Mucosa of descending colon (tissue), 3 donors: Measurements from ENCODE around the gene MKNK2. TPM values are rescaled to one million over a fixed set of nuclear protein-coding genes. Genes with fewer than 3 reads are reported as not detected.
A peak's percentile ranks its signal among the peaks of the same experiment; 100 is the strongest.
"Not testable (repeated sequence)": the region's sequence is repeated elsewhere in the genome, so short reads cannot be mapped to it uniquely, and the experiment has no call there.

Experiments used
- ATAC-seq: fragments of 200-7000 bp; cut with Tn5 transposase; one replicate; pipeline ENCODE4 v1.9.1; 2020; ENCODE audit warnings: mild to moderate bottlenecking, moderate library complexity
- DNase-seq, 3 donors: peaks; one replicate each; pipeline ENCODE4 v3.0.0-alpha.2; 2020
- H3K36me3 ChIP-seq: fragments of 200-600 bp; one replicate; pipeline ENCODE4 v1.8.0; 2021; ENCODE audit warnings: low read depth, mild to moderate bottlenecking
- H3K4me1 ChIP-seq: fragments of 200-600 bp; one replicate; pipeline ENCODE4 v1.8.0; 2021; ENCODE audit warnings: low read depth, mild to moderate bottlenecking
- H3K4me3 ChIP-seq: fragments of 200-600 bp; one replicate; pipeline ENCODE4 v1.8.0; 2021; ENCODE audit warnings: mild to moderate bottlenecking
- H3K9me3 ChIP-seq: fragments of 200-600 bp; one replicate; pipeline ENCODE4 v1.8.0; 2021; ENCODE audit warnings: mild to moderate bottlenecking
- CTCF ChIP-seq: fragments of 200-600 bp; IDR thresholded peaks from one replicate; pipeline ENCODE4 v1.8.0; 2022; ENCODE audit warnings: antibody characterized with exemption, mild to moderate bottlenecking
- intact Hi-C, 2 donors: fragments of 100-400 bp; cut with DNase I in 1 of 2; cut with micrococcal nuclease in 1 of 2; formaldehyde crosslinking; loops; one replicate each; pipeline versions ENCODE4 v1.11.0 to v1.11.1; 2022; cut with DNase I, micrococcal nuclease
- total RNA-seq, 3 donors: library from RNA; stranded (reverse); fragmentation: NEBNext Ultra II Directional in 2 of 3; extraction: Animal tissue kit (Norgen Biotek cat#: 25700) in 2 of 3; gene quantifications; one replicate each; pipeline versions ENCODE4 v1.2.1 to v1.2.4, GENCODE V29; 2021 to 2023
- donor health status: DM: no; HTN: no; CAD: no; lungs with moderate emphysema.
- donor health status: DM: no; HTN: no; CAD: no.
- donor health status: DM: no; HTN: yes; CAD: no.

The MKNK2 gene
- total RNA-seq, 3 donors from 2014 or later = 252 to 330 (median 304) TPM

GRCh38 chr19:2097203-2097885, 46.3 kb upstream of the MKNK2 start:
- intact Hi-C loops = no loop called here
- Histone ChIP-seq H3K36me3 (no peaks in the 10 kb centered on the region), H3K4me1 (peaks cover 15% of the 10 kb centered on the region), H3K4me3 (no peak overlapping the region), H3K9me3 (no peaks in the 10 kb centered on the region)
- no peak for ATAC-seq
- TF ChIP-seq CTCF = no peak
- DNase-seq = peak in 2 of 3 donors; percentile 55 to 74

GRCh38 chr19:2096480-2097202, 45.6 kb upstream of the MKNK2 start, which contains the start of gene IZUMO4:
IZUMO4 (plus strand) TSS chr19:2096915; CDS start chr19:2096946, 31 bp downstream.
- H3K9me3 ChIP-seq = no peaks in the 10 kb centered on the region
- H3K36me3 ChIP-seq = no peaks in the 10 kb centered on the region
- intact Hi-C loops = no loop called here
- peak; percentile 57 for TF ChIP-seq CTCF
- peak; percentile 88 for ATAC-seq
- H3K4me3 ChIP-seq = peak within 1 kb of the TSS; percentile 46
- DNase-seq = peak; percentile 100
- peaks cover 17% of the 10 kb centered on the region for H3K4me1 ChIP-seq

GRCh38 chr19:2096034-2096479, 45.0 kb upstream of the MKNK2 start, which contains the start of gene MOB3A:
MOB3A (minus strand) TSS chr19:2096326; CDS start chr19:2078560, 17,766 bp downstream.
- TF ChIP-seq CTCF = no peak
- intact Hi-C loops = no loop called here
- peaks cover 21% of the 10 kb centered on the region for H3K4me1 ChIP-seq
- peak; percentile 92 to 96 (median 95) for DNase-seq
- no peaks in the 10 kb centered on the region for H3K36me3 ChIP-seq
- peak; percentile 77 for ATAC-seq
- peak within 1 kb of the TSS; percentile 46 for H3K4me3 ChIP-seq
- no peaks in the 10 kb centered on the region for H3K9me3 ChIP-seq

- intact Hi-C loops = not testable (repeated sequence)
These were observed 41.0 kb upstream of the MKNK2 start for GRCh38 chr19:2091926-2092525.

GRCh38 chr19:2089727-2090053, 38.6 kb upstream of the MKNK2 start:
- Histone ChIP-seq H3K9me3 (no peaks in the 10 kb centered on the region), H3K4me1 (peaks cover 23% of the 10 kb centered on the region), H3K4me3 (no peak overlapping the region), H3K36me3 (no peaks in the 10 kb centered on the region)
- no peak for TF ChIP-seq CTCF
- intact Hi-C loops = no loop called here
- ATAC-seq (no peak), DNase-seq (no peak)

More at GRCh38 chr19:2091926-2092525, 41.0 kb upstream of the MKNK2 start:
- ATAC-seq, H3K36me3 ChIP-seq, DNase-seq, H3K4me3 ChIP-seq, H3K9me3 ChIP-seq: not testable (repeated sequence)
- peaks cover 32% of the 10 kb centered on the region for H3K4me1 ChIP-seq
